ENCODE results near the gene RHOV.

The RHOV gene

GRCh38 chr15:40845511-40846284, 28.3 kb downstream of the RHOV start:
- no peak for DNase-seq (ENCODE audit: low spot score)

DNA sequence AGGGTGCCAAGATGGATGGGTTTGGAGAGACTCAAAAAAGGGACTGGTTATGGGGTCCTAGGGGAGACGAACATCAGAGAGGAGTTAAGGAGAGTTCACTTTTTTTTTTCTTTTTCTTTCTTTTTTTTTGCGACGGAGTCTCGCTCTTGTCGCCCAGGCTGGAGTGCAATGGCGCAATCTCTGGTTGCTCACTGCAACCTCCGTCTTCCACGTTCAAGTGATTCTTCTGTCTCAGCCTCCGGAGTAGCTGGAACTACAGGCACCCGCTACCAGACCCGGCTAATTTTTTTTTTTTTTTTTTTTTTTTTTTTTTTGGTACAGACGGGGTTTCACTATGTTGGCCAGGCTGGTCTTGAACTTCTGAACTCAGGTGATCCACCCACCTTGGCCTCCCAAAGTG, 29.0 kb downstream of the RHOV start:
- no peak for DNase-seq (ENCODE audit: low spot score)

DNA sequence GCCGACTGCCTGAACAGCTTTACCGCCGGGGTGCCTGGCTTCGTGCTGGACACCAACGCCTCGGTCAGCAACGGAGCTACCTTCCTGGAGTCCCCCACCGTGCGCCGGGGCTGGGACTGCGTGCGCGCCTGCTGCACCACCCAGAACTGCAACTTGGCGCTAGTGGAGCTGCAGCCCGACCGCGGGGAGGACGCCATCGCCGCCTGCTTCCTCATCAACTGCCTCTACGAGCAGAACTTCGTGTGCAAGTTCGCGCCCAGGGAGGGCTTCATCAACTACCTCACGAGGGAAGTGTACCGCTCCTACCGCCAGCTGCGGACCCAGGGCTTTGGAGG, 29.4 kb downstream of the RHOV start:
- no peak for DNase-seq (ENCODE audit: low spot score)

- no peak for DNase-seq (ENCODE audit: low spot score)
Measured at GRCh38 chr15:40843885-40844695, 29.9 kb downstream of the RHOV start, which contains the start of gene SPINT1. Gene SPINT1, plus strand, starts transcription at chr15:40844048. Its CDS starts 507 bp downstream, at chr15:40844555.

DNA sequence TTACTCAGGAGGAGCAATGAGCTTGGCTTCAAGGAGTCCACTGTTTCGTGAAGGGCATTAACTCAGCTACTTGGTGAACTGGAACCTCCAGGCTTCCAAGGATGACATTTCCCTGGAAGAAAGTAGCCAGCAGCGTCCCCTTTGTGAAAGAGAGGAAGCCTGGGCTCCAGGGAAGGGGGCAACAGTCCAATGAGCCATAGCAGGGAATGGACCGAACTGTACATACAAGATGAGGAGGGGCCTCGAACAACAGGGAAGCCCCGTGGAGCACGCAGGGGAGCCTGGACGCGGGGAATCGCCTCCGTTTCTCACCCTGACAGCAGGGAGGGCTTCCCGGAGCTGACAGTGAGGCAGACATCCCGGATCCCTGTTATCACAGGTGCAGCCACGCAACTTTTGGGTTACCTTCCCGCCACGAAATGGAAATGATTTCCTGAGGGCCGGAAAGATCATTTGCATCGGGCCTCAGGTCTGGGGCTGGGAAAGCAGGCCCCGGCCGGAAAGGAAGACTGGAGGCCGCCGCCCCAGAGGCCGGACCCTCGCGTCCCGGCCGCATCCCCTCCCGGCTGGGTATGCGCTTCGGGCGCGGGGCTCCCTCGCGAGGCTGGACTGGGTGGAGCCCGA, 30.7 kb downstream of the RHOV start:
- DNase-seq (ENCODE audit: low spot score) = no peak

- no peak for DNase-seq (ENCODE audit: low spot score)
Measured at GRCh38 chr15:40841741-40842140, 32.3 kb downstream of the RHOV start.

GRCh38 chr15:40838756-40839155, 35.3 kb downstream of the RHOV start:
- DNase-seq (ENCODE audit: low spot score) = no peak

GRCh38 chr15:40836020-40836419, 38.0 kb downstream of the RHOV start:
- DNase-seq (ENCODE audit: low spot score) = no peak

DNA sequence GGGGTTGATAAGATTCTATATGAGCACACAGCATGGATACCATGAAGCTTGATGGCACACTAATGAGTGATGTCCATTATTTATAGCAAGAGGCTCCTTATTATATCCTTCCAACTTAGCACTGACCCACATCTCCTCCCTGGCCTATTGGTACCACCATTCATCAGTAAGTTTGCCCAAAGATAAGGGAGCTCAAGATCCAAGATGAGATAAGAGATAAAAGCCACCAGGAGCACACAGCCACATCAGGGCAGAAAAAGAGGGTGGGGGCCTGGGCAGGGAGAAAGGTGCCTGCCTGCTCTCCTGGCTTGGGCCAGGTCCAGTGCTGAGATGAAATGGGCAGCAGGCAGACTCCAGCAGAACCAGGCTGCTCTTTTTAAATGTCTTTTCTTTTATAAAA, 41.1 kb downstream of the RHOV start:
- no peak for DNase-seq (ENCODE audit: low spot score)

DNA sequence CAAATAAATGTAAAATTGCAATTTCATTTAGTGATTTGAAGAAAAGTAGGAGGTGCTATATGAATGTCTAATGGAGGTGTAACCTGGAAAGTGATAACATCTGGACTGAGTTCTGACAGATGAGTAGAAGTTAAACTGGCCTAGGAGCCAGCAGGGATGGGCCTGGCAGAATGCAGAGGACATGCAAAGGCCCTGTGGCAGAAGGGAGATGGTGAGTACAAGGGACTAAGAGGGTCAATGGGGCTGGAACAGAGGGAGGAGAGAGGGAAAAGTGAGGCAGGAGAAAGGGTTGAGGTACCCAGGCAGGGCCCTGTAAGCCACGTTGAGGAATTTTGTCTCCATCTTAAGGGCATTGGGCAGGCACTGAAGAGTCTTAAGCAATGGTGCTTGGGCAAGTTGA, 42.2 kb downstream of the RHOV start:
- DNase-seq (ENCODE audit: low spot score) = no peak

GRCh38 chr15:40830884-40831283, 43.1 kb downstream of the RHOV start:
- DNase-seq (ENCODE audit: low spot score) = no peak

DNA sequence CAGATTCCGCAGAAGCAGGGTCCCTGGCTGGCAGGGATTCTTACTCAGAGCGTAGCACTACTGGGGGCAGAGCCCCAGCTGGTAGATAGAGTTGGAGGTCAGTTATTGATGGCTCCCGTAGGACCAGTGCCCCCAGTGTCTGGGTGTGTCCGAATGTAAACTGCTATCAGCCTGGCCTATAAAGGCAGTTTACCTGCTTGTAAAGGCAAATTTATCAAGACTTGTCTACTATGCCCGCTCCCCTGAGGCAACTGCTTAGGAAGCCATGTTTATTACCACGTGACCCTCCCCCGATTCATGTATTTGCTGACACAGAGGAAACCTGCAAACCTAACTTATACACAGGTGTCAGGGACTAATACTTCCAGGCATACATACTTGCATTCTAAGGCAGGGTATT, 44.9 kb downstream of the RHOV start:
- DNase-seq (ENCODE audit: low spot score) = no peak

DNA sequence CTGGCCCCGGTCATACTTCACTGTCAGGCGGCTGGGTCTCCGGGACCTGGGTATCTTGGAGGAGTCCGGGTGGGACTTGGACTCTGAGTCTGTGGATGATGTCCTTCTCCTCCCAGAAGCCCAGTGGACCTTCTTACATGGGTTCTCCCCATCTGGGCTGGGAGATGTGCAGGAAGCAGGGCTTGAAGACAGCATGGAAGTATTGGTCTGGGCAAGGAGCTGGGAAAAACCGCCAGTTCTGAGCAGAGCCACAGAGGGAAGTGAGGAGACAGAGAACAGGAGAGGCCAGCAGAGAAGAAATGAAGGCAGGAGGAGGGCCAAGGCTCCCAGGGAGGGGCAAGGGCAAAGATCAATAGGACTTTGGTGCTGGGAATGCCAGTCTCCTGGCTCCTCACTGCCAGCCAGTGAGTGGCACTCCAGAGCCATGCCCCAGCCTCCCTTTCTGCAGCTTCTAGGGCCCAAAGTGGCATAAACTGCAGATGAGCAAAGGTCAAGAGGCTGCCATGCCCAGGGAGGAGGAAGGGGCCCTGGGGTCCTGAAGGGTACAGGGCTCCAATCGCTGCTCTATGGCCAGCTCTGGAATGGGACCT, 45.5 kb downstream of the RHOV start, which contains the start of gene PPP1R14D:
TSS of gene PPP1R14D (minus strand) at position 262 of the 590 bp plus-strand sequence. CDS start at position 195, 67 bp downstream.
- DNase-seq (ENCODE audit: low spot score) = no peak

DNA sequence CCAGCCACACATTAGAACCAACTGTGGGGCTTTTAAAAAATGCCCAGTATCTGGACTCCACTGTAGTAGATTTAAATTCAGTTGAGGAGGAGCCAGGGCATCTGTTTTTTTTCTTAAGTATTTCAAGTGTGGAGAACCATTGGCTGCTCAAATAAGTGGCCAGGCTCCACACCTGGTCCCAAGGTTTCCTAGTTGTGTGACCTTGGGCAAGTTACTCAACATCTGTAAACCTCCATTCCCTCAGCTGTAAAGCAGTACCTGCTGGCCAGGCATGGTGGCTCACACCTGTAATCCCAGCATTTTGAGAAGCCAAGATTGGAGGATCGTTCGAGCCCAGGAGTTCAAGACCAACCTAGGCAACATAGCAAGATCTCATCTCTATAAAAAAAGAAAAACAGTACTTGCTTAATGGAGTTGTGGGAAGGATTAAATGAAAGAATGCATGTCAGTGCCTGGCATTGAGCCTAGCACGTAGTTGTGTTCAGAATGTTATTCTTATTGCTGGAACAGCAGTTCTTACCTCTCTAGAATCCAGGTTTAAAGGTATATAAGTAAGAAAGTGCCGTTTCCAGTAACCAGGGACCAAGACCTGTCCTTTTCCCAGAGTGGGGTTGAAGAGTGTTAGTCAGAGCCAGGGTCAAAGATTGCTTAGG, 47.5 kb downstream of the RHOV start:
- DNase-seq (ENCODE audit: low spot score) = no peak

DNA sequence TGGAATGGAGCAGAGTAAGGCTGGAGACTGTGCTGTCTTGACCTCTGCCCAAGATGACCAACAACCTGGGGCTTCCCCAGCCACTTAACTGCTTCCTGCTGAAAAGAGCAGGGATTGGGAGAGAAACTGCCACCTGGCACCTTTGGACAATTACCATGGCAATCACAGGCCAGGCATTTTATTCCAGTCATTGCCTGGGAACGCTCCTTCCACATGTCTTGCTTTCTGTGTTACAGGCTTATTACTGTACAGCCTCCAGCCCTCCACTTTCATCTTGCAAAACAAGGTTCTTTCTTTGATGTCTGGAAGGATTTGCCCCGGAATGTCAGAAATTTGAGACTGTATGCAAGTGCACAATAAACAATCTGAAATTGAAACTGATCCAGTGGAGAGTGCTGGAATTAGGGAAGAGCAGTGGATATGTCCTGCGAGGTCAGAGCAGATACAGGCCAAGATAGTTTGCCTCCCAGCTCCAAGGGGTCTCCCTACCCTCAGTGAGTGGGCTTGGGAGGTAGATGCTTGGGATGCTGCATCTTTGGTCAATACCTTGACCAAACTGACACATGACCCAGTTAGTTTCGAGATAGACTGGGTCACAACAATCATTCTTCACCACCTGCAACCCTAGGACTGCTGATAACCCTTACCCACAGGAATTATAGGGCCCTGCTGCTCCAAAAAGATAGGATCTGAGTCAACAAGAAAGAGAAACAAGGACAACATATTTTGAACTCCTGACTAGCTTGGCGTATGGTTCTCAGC, 48.2 kb downstream of the RHOV start:
- no peak for DNase-seq (ENCODE audit: low spot score)

- DNase-seq (ENCODE audit: low spot score) = no peak
Measured at GRCh38 chr15:40823572-40824343, 50.3 kb downstream of the RHOV start.
